HepG2 (cell line): ENCODE measurements around the gene TALDO1. TPM values are rescaled to one million over a fixed set of nuclear protein-coding genes. Genes with fewer than 3 reads are reported as not detected.

Source experiments
- EHMT2 ChIP-seq: fragments of 200-600 bp; sonication (generic); IDR thresholded peaks from 2 replicates; pipeline ENCODE4 v1.7.0; 2017; ENCODE audit warnings: antibody characterized with exemption, low read depth, low read length, borderline replicate concordance
- FOXC1 ChIP-seq: sonication (generic); formaldehyde crosslinking; IDR thresholded peaks from 2 replicates; pipeline ENCODE4 v1.8.0; 2022; ENCODE audit warnings: mild to moderate bottlenecking, missing genetic modification reagents, borderline replicate concordance
- MTA1 ChIP-seq: sonication (generic); formaldehyde crosslinking; IDR thresholded peaks from 2 replicates; pipeline ENCODE4 v1.4.0; 2020; ENCODE audit warnings: missing genetic modification reagents, mild to moderate bottlenecking, borderline replicate concordance
- NRL ChIP-seq: sonication (generic); formaldehyde crosslinking; IDR thresholded peaks from 2 replicates; pipeline ENCODE4 v1.5.0; 2020; ENCODE audit warnings: missing genetic modification reagents, mild to moderate bottlenecking, moderate library complexity, borderline replicate concordance
- POLR2AphosphoS5 ChIP-seq: IDR thresholded peaks from 2 replicates; pipeline ENCODE4 v1.6.1; 2012; ENCODE audit warnings: low read depth, low read length
- POLR2G ChIP-seq: fragments of 200-400 bp; formaldehyde crosslinking; IDR thresholded peaks from 2 replicates; pipeline ENCODE4 v1.6.1; 2018; ENCODE audit warnings: mild to moderate bottlenecking, low read depth, low read length, moderate library complexity
- RBFOX2 ChIP-seq: fragments of 200-400 bp; formaldehyde crosslinking; IDR thresholded peaks from 2 replicates; pipeline ENCODE4 v1.6.1; 2017; ENCODE audit warnings: low read depth, mild to moderate bottlenecking, low read length
- RBM22 ChIP-seq: fragments of 200-400 bp; formaldehyde crosslinking; optimal IDR thresholded peaks from 2 replicates; pipeline ENCODE3; 2017; ENCODE audit warnings: mild to moderate bottlenecking, low read length, moderate library complexity
- SMC3 ChIP-seq: IDR thresholded peaks from 2 replicates; pipeline ENCODE4 v1.6.1; 2011; ENCODE audit warnings: low read length, improper control_type of control experiment
- TBL1XR1 ChIP-seq: fragments of 150-350 bp; IDR thresholded peaks from 2 replicates; pipeline ENCODE4 v1.6.1; 2014; ENCODE audit warnings: borderline replicate concordance, low read length; ENCODE audit not compliant: partially characterized antibody
- TBX2 ChIP-seq: sonication (generic); formaldehyde crosslinking; IDR thresholded peaks from 2 replicates; pipeline ENCODE4 v1.5.0; 2020; ENCODE audit warnings: missing genetic modification reagents, mild to moderate bottlenecking, borderline replicate concordance
- XRCC5 ChIP-seq: fragments of 200-400 bp; formaldehyde crosslinking; optimal IDR thresholded peaks from 2 replicates; pipeline ENCODE3; 2017; ENCODE audit warnings: mild to moderate bottlenecking, low read length
- ZNF574 ChIP-seq: sonication (generic); formaldehyde crosslinking; IDR thresholded peaks from 2 replicates; pipeline ENCODE4 v1.4.0; 2020; ENCODE audit warnings: missing genetic modification reagents
- polyA plus RNA-seq, 8 experiments: library from polyadenylated mRNA; depleted of rRNA in 3 of 8; stranded (reverse) in 7 of 8; unstranded in 1 of 8; fragments of >200 nt; fragmentation: Illumina TruSeq in 4 of 8; extraction: Trizol in 4 of 8; gene quantifications; 2 replicates each; pipeline versions ENCODE4 v1.2.1 to v1.2.3, GENCODE V29; 2011 to 2016; ENCODE audit warnings: low read depth in 4 of 8, missing spikeins in 1 of 8, mixed read lengths in 1 of 8; ENCODE audit not compliant: insufficient read depth in 1 of 8
- total RNA-seq, 5 experiments: library from RNA; depleted of rRNA; stranded (reverse); fragments of >200 nt; fragmentation: Illumina TruSeq; extraction: Trizol; gene quantifications; 2 replicates each; pipeline ENCODE4 v1.2.3, GENCODE V29; 2016; ENCODE audit warnings: low read depth in 1 of 5
- TF ChIP-seq, protein P1 (sequence below): sonication (generic); formaldehyde crosslinking; IDR thresholded peaks from 2 replicates; pipeline ENCODE4 v1.5.0; 2020; ENCODE audit warnings: missing genetic modification reagents, mild to moderate bottlenecking, borderline replicate concordance
- TF ChIP-seq, protein P2 (sequence below): sonication (generic); formaldehyde crosslinking; IDR thresholded peaks from 2 replicates; pipeline ENCODE4 v1.5.1; 2020; ENCODE audit warnings: mild to moderate bottlenecking, missing genetic modification reagents, moderate library complexity
- TF ChIP-seq, protein P3 (sequence below): sonication (generic); formaldehyde crosslinking; IDR thresholded peaks from 2 replicates; pipeline ENCODE4 v1.9.0; 2022; ENCODE audit warnings: missing genetic modification reagents, mild to moderate bottlenecking, borderline replicate concordance

Gene TALDO1
- total and polyA plus RNA-seq, 2 of the 13 experiments (the other 11 are each of a cell fraction or from before 2014, with no cell fraction given), result 107 to 240 TPM

DNA sequence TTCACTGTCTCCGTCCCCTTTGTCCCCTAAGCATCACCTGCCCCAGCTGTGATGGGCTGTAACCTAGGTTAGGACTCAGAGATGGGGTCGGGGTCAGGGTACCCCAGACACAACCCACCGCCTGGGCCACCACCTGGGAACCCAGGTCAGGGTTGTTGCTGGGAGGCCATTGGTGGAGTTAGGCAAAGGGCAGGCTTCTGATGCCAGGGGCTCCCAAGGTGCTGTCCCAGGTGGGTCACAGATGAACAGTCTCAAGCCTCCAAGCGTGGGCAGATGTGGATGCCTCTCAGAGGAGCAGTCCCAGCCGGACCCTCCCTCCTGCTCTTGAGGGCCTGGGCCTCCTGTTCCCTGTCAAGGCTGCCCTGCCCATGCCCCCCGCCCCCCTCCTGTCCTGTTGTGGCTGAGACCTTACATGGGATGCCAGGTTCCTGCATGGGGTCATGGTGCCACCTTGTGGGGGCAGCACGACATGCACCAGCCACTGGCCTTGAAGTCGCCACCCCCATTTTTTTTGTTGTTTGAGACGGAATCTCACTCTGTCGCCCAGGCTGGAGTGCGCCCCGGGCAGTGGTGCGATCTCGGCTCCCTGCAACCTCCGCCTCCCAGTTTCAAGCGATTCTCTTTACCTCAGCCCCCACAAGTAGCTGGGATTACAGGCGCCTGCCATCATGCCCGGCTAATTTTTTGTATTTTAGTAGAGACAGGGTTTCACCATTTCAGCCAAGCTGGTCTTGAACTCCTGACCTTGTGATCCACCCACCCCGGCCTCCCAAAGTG, 17.9 kb downstream of the TALDO1 start (continued):
- TF ChIP-seq RBFOX2 (peak; percentile 37; the same call in 1 of the 2 replicates), POLR2AphosphoS5 (peak; percentile 42; the same call in 1 of the 2 replicates), ZNF574 (CRISPR knock-in tag) (0 out of 2 replicates have a peak, but pooled peaks have one; percentile 24), POLR2G (peak; percentile 64), MTA1 (CRISPR knock-in tag) (0 out of 2 replicates have a peak, but pooled peaks have one; percentile 40), EHMT2 (no peak), XRCC5 (peak; percentile 22), NRL (CRISPR knock-in tag) (peak; percentile 51; the same call in 1 of the 2 replicates), TBX2 (peak; percentile 18; the same call in 1 of the 2 replicates), RBM22 (peak; percentile 59), SMC3 (0 out of 2 replicates have a peak, but pooled peaks have one; percentile 19), FOXC1 (CRISPR knock-in tag) (no peak), TBL1XR1 (no peak)
- TF ChIP-seq, protein P1, sequence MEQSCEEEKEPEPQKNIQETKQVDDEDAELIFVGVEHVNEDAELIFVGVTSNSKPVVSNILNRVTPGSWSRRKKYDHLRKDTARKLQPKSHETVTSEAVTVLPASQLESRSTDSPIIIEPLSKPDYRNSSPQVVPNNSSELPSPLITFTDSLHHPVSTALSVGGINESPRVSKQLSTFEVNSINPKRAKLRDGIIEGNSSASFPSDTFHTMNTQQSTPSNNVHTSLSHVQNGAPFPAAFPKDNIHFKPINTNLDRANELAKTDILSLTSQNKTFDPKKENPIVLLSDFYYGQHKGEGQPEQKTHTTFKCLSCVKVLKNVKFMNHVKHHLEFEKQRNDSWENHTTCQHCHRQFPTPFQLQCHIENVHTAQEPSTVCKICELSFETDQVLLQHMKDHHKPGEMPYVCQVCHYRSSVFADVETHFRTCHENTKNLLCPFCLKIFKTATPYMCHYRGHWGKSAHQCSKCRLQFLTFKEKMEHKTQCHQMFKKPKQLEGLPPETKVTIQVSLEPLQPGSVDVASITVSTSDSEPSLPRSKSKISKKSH (CRISPR knock-in tag), result 0 out of 2 replicates have a peak, but pooled peaks have one; percentile 28
- TF ChIP-seq, protein P2, sequence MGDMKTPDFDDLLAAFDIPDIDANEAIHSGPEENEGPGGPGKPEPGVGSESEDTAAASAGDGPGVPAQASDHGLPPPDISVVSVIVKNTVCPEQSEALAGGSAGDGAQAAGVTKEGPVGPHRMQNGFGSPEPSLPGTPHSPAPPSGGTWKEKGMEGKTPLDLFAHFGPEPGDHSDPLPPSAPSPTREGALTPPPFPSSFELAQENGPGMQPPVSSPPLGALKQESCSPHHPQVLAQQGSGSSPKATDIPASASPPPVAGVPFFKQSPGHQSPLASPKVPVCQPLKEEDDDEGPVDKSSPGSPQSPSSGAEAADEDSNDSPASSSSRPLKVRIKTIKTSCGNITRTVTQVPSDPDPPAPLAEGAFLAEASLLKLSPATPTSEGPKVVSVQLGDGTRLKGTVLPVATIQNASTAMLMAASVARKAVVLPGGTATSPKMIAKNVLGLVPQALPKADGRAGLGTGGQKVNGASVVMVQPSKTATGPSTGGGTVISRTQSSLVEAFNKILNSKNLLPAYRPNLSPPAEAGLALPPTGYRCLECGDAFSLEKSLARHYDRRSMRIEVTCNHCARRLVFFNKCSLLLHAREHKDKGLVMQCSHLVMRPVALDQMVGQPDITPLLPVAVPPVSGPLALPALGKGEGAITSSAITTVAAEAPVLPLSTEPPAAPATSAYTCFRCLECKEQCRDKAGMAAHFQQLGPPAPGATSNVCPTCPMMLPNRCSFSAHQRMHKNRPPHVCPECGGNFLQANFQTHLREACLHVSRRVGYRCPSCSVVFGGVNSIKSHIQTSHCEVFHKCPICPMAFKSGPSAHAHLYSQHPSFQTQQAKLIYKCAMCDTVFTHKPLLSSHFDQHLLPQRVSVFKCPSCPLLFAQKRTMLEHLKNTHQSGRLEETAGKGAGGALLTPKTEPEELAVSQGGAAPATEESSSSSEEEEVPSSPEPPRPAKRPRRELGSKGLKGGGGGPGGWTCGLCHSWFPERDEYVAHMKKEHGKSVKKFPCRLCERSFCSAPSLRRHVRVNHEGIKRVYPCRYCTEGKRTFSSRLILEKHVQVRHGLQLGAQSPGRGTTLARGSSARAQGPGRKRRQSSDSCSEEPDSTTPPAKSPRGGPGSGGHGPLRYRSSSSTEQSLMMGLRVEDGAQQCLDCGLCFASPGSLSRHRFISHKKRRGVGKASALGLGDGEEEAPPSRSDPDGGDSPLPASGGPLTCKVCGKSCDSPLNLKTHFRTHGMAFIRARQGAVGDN (CRISPR knock-in tag), result no peak; the same call in none of the 2 replicates
- TF ChIP-seq, protein P3, sequence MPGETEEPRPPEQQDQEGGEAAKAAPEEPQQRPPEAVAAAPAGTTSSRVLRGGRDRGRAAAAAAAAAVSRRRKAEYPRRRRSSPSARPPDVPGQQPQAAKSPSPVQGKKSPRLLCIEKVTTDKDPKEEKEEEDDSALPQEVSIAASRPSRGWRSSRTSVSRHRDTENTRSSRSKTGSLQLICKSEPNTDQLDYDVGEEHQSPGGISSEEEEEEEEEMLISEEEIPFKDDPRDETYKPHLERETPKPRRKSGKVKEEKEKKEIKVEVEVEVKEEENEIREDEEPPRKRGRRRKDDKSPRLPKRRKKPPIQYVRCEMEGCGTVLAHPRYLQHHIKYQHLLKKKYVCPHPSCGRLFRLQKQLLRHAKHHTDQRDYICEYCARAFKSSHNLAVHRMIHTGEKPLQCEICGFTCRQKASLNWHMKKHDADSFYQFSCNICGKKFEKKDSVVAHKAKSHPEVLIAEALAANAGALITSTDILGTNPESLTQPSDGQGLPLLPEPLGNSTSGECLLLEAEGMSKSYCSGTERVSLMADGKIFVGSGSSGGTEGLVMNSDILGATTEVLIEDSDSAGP (CRISPR knock-in tag), result peak; percentile 54; the same call in 1 of the 2 replicates
